ENCODE data around the gene ARRDC2. TPM values are rescaled to one million over a fixed set of nuclear protein-coding genes. Genes with fewer than 3 reads are reported as not detected.

The ARRDC2 gene
- total RNA-seq, 1 experiment from 2014 or later = 15.5 TPM

DNA sequence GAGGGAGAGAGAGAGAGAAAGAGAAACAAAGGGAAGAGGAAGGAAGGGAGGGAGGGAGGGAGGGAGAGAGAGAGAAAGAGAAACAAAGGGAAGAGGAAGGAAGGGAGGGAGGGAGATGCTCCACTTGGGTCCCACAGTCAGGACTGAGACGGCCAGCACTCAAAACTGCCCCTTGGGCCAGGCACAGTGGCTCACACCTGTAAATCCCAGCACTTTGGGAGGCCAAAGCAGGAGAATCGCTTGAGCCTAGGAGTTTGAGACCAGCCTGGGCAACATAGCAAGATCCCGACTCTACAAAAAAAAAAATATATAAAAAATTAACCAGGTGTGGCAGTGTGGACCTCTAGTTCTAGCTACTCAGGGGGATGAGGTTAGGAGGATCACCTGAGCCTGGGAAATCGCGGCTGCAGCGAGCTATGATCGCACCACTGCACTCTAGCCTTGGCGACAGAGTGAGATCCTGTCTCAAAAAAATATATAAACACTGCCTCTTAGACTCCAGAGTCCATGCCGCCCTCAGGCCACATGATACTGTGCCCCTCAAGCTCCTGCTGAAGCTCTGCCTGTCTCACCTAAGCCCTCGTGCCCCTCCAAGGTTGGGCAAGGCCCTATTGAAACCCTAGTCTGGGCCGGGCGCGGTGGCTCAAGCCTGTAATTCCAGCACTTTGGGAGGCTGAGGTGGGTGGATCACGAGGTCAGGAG is 8.4 kb downstream of the ARRDC2 start:
- H2AFZ ChIP-seq = no peak overlapping the region
- H3K79me2 ChIP-seq (ENCODE audit: low read depth) = no peaks in the 10 kb centered on the region
- intact Hi-C loops (cut with micrococcal nuclease; ENCODE audit: unreplicated experiment) = no loop called here
- no peak overlapping the region for H3K4me2 ChIP-seq
- CTCF ChIA-PET = no interaction called here
- H4K20me1 ChIP-seq (ENCODE audit: insufficient read depth) = no peaks in the 10 kb centered on the region; the same call in 1 of the 2 replicates
- H3K27me3 ChIP-seq (ENCODE audit: insufficient read depth, low read depth) = no peaks in the 10 kb centered on the region
- no peaks in the 10 kb centered on the region for H3K9me3 ChIP-seq (ENCODE audit: insufficient read depth, low read depth)
- no peak overlapping the region for H3K4me3 ChIP-seq
- POLR2A ChIA-PET (ENCODE audit: unreplicated experiment) = no interaction called here
- no peak for DNase-seq
- 0 out of 2 replicates have a peak, but pooled peaks cover 12% of the 10 kb centered on the region for H3K36me3 ChIP-seq (ENCODE audit: low read depth)
- no peak for TF ChIP-seq EZH2 (IDR thresholded peaks at IDR 0.05; ENCODE audit: low read depth)
- TF ChIP-seq, protein P1, sequence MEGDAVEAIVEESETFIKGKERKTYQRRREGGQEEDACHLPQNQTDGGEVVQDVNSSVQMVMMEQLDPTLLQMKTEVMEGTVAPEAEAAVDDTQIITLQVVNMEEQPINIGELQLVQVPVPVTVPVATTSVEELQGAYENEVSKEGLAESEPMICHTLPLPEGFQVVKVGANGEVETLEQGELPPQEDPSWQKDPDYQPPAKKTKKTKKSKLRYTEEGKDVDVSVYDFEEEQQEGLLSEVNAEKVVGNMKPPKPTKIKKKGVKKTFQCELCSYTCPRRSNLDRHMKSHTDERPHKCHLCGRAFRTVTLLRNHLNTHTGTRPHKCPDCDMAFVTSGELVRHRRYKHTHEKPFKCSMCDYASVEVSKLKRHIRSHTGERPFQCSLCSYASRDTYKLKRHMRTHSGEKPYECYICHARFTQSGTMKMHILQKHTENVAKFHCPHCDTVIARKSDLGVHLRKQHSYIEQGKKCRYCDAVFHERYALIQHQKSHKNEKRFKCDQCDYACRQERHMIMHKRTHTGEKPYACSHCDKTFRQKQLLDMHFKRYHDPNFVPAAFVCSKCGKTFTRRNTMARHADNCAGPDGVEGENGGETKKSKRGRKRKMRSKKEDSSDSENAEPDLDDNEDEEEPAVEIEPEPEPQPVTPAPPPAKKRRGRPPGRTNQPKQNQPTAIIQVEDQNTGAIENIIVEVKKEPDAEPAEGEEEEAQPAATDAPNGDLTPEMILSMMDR (conservative IDR thresholded peaks at IDR 0.05) = no peak
- peaks cover 4% of the 10 kb centered on the region for H3K4me1 ChIP-seq (replicated peaks; ENCODE audit: insufficient read depth)
- BruUV-seq (replicated peaks) = no TSS peak
- no peaks in the 10 kb centered on the region for H3K9me2 ChIP-seq (ENCODE audit: insufficient read depth)
- peaks cover 58% of the 10 kb centered on the region; the same call in 1 of the 2 replicates for H3F3A ChIP-seq (ENCODE audit: insufficient read depth, low read depth)
- no peak overlapping the region for H3K27ac ChIP-seq

GRCh38 chr19:18017275-18018083 is 9.5 kb downstream of the ARRDC2 start:
- Histone ChIP-seq H2AFZ (no peak overlapping the region), H3K27me3 (ENCODE audit: insufficient read depth, low read depth) (no peaks in the 10 kb centered on the region), H3K9me3 (ENCODE audit: insufficient read depth, low read depth) (no peaks in the 10 kb centered on the region), H3K4me1 (replicated peaks; ENCODE audit: insufficient read depth) (peaks cover 10% of the 10 kb centered on the region), H3F3A (ENCODE audit: insufficient read depth, low read depth) (peaks cover 54% of the 10 kb centered on the region; the same call in 1 of the 2 replicates), H3K4me3 (no peak overlapping the region), H4K20me1 (ENCODE audit: insufficient read depth) (no peaks in the 10 kb centered on the region; the same call in 1 of the 2 replicates), H3K9me2 (ENCODE audit: insufficient read depth) (no peaks in the 10 kb centered on the region), H3K79me2 (ENCODE audit: low read depth) (no peaks in the 10 kb centered on the region), H3K27ac (no peak overlapping the region), H3K36me3 (ENCODE audit: low read depth) (0 out of 2 replicates have a peak, but pooled peaks cover 9% of the 10 kb centered on the region), H3K4me2 (no peak overlapping the region)
- POLR2A ChIA-PET (ENCODE audit: unreplicated experiment) = no interaction called here
- TF ChIP-seq EZH2 (IDR thresholded peaks at IDR 0.05; ENCODE audit: low read depth) = no peak
- TF ChIP-seq, protein P1 (conservative IDR thresholded peaks at IDR 0.05) = no peak
- DNase-seq = no peak
- intact Hi-C loops (cut with micrococcal nuclease; ENCODE audit: unreplicated experiment) = no loop called here
- BruUV-seq (replicated peaks) = no TSS peak
- CTCF ChIA-PET = no interaction called here

DNA sequence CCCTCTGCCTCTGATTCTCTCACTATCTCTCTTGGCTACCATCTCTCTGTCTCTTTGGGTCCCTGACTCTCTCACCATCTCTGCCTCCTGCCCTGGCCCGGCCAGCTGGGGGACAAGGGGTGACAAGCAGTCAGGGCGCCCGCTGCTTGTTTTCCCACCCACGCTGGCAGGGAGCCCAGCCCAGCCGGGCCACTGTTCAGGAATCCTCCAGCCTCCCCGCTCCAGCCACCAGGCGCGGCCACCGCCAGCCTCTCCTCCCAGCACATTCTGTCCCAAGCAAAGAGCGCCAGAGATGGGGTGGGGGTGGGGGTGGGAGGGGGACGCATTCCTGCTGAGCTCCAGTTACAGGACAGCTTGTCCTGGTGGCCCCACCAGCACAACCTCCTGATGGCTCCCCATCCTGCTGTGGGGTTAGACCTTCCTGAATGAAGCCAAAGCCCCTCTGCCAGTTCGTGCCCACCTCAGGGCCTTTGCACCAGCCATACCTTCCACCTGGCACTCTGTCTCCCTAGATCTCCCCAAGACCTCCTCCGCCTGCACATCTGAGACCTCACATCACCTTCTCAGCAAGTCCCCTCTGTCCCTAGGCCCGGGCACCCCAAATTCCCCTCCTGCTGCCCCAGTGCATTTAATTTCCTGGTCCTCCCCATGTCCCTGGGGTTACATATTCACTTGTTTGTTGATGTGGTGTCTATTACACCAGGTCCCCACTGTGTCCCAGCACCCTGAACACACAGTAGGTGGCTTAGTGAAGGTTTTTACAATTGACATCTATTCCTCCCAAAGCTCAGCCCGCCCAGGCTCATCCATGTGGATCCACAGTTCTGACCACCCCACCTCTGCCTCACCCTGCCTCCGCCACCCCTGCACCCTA is 12.5 kb downstream of the ARRDC2 start:
- Histone ChIP-seq H3K4me2 (no peak overlapping the region), H3F3A (ENCODE audit: insufficient read depth, low read depth) (peaks cover 33% of the 10 kb centered on the region; the same call in 1 of the 2 replicates), H3K27me3 (ENCODE audit: insufficient read depth, low read depth) (no peaks in the 10 kb centered on the region), H3K36me3 (ENCODE audit: low read depth) (no peaks in the 10 kb centered on the region), H2AFZ (no peak overlapping the region), H3K9me2 (ENCODE audit: insufficient read depth) (no peaks in the 10 kb centered on the region), H3K27ac (no peak overlapping the region), H4K20me1 (ENCODE audit: insufficient read depth) (no peaks in the 10 kb centered on the region), H3K4me3 (no peak overlapping the region), H3K79me2 (ENCODE audit: low read depth) (peaks cover 8% of the 10 kb centered on the region; the same call in 1 of the 2 replicates), H3K4me1 (replicated peaks; ENCODE audit: insufficient read depth) (peaks cover 19% of the 10 kb centered on the region), H3K9me3 (ENCODE audit: insufficient read depth, low read depth) (no peaks in the 10 kb centered on the region)
- TF ChIP-seq, protein P1 (conservative IDR thresholded peaks at IDR 0.05) = no peak
- no peak for TF ChIP-seq EZH2 (IDR thresholded peaks at IDR 0.05; ENCODE audit: low read depth)
- intact Hi-C loops (cut with micrococcal nuclease; ENCODE audit: unreplicated experiment) = loop anchor here (5.0 kb wide), 1 partner anchor 37 kb away; no protein-coding TSS in a partner anchor
- no TSS peak for BruUV-seq (replicated peaks)
- ChIA-PET CTCF (no interaction called here), POLR2A (ENCODE audit: unreplicated experiment) (no interaction called here)
- peak in 1 of 2 experiments; percentile 54 for DNase-seq

All from PC-9 (cell line).